GM18502 (cell line): ENCODE measurements around the gene MUCL1.

Experiments
- ATAC-seq: cut with Tn5 transposase; IDR thresholded peaks from one replicate; pipeline ENCODE4 v1.9.1; 2021; ENCODE audit warnings: mild to moderate bottlenecking; ENCODE audit not compliant: unreplicated experiment, poor library complexity

The MUCL1 gene

GRCh38 chr12:54890339-54890738 lies 36.0 kb downstream of the MUCL1 start:
- no peak for ATAC-seq

- ATAC-seq: no peak
These were observed 37.6 kb downstream of the MUCL1 start for GRCh38 chr12:54891717-54892478.
